GM18868 (cell line): ENCODE data around the gene PCDHGA2.
A peak's percentile ranks its signal among the peaks of the same experiment; 100 is the strongest.
"Not testable (repeated sequence)": the region's sequence is repeated elsewhere in the genome, so short reads cannot be mapped to it uniquely, and the experiment has no call there.

Experiments
- ATAC-seq: cut with Tn5 transposase; IDR thresholded peaks from one replicate; pipeline ENCODE4 v1.9.1; 2021; ENCODE audit warnings: mild to moderate bottlenecking, moderate library complexity; ENCODE audit not compliant: unreplicated experiment

Gene PCDHGA2

DNA sequence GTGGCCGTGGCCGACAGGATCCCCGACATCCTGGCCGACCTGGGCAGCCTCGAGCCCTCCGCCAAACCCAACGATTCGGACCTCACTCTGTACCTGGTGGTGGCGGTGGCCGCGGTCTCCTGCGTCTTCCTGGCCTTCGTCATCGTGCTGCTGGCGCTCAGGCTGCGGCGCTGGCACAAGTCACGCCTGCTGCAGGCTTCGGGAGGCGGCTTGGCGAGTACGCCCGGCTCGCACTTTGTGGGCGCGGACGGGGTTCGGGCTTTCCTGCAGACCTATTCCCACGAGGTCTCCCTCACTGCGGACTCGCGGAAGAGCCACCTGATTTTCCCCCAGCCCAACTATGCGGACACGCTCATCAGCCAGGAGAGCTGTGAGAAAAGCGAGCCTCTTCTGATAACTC lies 7.5 kb downstream of the PCDHGA2 start:
- not testable (repeated sequence) for ATAC-seq

GRCh38 chr5:141349917-141350619 lies 11.5 kb downstream of the PCDHGA2 start, which contains the start of gene PCDHGB1:
PCDHGB1 (plus strand) TSS chr5:141350099; CDS start chr5:141350261, 162 bp downstream.
- peak; percentile 84 for ATAC-seq

GRCh38 chr5:141351591-141351990 lies 13.0 kb downstream of the PCDHGA2 start:
- no peak for ATAC-seq

DNA sequence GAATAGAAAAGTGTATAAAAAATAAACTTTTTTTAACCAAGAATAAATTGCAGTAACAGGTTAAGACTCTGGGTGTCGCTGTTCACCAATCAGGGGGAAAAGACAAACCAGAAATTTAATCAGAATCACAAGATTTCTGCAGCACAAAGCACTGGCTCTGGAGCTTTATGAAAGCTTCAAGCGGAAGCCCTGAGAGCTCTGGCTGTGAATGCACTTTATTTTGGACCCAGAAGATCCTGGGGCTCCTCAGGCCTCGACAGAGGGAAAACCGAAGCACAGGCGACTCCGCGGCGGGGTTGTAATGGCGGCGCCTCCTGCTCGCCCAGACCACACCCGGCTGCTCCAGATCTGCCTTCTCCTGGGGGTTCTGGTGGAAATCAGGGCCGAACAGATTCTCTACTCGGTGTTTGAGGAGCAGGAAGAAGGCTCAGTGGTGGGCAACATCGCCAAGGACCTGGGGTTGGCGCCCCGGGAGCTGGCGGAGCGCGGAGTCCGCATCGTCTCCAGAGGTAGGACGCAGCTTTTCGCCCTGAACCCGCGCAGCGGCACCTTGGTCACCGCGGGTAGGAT lies 16.4 kb downstream of the PCDHGA2 start, which contains the start of gene PCDHGA4:
Gene PCDHGA4, plus strand, starts transcription at position 122 of the 570 bp plus-strand sequence. Its CDS starts 87 bp downstream, at position 209.
- ATAC-seq = peak; percentile 37

DNA sequence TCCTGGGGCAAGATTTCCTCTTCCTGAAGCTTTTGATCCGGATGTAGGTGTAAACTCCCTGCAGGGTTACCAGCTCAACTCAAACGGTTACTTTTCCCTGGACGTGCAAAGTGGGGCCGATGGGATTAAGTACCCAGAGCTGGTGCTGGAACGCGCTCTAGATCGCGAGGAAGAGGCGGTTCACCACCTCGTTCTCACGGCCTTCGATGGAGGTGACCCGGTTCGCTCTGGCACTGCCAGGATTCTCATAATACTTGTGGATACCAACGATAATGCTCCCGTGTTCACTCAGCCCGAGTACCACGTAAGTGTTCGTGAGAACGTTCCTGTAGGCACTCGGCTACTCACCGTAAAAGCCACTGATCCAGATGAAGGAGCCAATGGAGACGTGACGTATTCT lies 17.1 kb downstream of the PCDHGA2 start:
- ATAC-seq = no peak

- no peak for ATAC-seq
Measured at GRCh38 chr5:141356133-141356532, 17.6 kb downstream of the PCDHGA2 start.

DNA sequence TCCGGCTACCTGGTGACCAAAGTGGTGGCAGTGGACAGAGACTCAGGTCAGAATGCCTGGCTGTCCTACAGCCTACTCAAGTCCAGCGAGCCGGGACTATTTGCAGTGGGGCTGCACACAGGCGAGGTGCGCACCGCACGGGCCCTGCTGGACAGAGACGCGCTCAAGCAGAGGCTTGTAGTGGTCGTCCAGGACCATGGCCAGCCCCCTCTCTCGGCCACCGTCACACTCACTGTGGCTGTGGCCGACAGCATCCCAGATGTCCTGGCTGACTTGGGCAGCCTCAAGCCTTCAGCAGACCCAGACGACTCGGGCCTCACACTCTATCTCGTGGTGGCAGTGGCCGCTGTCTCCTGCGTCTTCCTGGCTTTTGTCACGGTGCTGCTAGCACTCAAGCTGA lies 18.4 kb downstream of the PCDHGA2 start:
- ATAC-seq = no peak

DNA sequence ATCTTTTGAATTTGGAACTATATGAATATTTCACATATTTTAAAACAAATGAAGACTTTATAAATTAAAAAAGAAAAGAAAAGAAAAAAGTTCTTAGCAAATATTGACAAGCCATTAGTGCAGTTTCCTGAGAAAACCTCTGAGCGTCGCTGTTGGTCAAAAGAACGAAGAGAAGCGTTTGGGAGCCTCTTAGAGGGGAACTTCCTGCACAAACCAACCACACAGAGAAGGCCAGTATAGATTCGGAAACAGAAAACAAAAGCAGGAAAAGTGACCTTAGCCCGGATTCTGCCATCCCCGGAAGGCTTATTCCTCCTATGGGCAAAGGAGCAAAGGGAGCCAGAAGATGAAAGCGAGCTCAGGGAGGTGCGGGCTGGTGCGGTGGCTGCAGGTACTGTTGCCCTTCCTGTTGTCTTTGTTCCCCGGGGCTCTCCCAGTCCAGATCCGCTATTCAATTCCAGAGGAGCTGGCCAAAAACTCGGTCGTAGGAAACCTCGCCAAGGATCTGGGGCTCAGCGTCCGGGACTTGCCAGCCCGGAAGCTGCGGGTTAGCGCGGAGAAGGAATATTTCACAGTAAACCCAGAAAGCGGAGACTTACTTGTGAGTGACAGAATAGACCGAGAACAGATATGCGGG lies 21.3 kb downstream of the PCDHGA2 start, which contains the start of gene PCDHGB2:
Gene PCDHGB2, plus strand, starts transcription at position 205 of the 637 bp plus-strand sequence. Its CDS starts 142 bp downstream, at position 347.
- peak; percentile 79 for ATAC-seq

GRCh38 chr5:141360685-141361084 lies 22.1 kb downstream of the PCDHGA2 start:
- ATAC-seq = no peak

GRCh38 chr5:141362719-141363118 lies 24.2 kb downstream of the PCDHGA2 start:
- ATAC-seq = no peak

DNA sequence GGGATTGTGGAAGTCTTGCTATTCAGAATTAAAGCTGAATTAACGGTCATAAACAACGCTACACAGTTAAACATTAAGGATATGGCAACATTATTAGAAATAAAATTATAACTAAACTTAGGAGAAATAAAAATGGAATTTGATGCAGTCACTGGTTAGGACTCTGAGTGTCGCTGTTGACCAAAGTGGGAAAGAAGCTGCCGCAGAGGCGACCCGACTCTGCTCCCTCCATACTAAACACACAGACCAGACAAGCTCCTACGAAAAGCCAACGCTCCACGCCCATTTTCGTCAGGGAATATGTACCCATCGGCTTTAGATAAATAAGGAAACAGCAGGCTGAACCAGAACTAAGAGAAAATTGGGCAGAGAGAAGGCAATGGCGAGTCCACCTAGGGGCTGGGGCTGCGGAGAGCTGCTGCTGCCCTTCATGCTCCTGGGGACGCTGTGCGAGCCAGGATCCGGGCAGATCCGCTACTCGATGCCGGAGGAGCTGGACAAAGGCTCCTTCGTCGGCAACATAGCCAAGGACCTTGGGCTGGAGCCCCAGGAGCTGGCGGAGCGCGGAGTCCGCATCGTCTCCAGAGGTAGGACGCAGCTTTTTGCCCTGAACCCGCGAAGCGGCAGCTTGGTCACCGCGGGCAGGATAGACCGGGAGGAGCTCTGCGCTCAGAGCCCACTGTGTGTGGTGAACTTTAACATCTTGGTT lies 25.5 kb downstream of the PCDHGA2 start, which contains the start of gene PCDHGA5:
Gene PCDHGA5, plus strand, starts transcription at position 211 of the 709 bp plus-strand sequence. Its CDS starts 169 bp downstream, at position 380.
- no peak for ATAC-seq

- no peak for ATAC-seq
Measured at GRCh38 chr5:141366016-141366896, 27.7 kb downstream of the PCDHGA2 start.

DNA sequence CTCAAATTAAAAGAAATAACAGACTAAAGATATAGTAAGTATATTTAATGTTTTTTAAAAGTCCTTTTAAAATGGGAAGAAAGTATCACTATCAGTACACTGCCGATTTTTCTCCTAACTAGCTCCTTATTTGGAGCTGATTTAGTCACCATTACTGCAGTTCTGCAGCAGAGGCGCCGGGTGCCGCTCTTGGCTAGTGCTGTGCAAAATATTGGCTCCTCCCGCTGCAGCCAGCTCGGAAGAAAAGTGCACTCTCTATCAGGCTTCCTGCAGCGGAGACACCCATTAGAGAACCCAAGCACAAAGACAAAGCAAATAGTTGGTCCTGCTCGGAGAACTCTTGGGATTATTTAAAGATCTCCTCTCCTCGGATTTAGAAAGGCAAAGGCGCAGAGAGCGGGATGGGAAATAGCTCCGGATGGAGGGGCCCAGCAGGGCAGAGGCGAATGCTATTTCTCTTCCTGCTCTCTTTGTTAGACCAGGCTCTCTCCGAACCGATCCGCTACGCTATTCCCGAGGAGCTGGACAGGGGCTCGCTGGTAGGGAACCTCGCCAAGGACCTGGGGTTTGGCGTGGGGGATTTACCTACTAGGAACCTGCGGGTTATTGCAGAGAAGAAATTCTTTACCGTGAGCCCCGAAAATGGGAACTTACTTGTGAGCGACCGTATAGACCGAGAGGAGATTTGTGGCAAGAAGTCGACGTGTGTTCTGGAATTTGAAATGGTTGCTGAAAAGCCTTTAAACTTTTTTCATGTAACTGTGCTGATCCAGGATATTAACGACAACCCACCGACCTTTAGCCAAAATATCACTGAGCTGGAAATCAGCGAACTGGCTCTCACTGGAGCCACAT lies 31.7 kb downstream of the PCDHGA2 start, which contains the start of gene PCDHGB3:
Gene PCDHGB3, plus strand, starts transcription at position 249 of the 855 bp plus-strand sequence. Its CDS starts 153 bp downstream, at position 402.
- ATAC-seq = peak; percentile 99

DNA sequence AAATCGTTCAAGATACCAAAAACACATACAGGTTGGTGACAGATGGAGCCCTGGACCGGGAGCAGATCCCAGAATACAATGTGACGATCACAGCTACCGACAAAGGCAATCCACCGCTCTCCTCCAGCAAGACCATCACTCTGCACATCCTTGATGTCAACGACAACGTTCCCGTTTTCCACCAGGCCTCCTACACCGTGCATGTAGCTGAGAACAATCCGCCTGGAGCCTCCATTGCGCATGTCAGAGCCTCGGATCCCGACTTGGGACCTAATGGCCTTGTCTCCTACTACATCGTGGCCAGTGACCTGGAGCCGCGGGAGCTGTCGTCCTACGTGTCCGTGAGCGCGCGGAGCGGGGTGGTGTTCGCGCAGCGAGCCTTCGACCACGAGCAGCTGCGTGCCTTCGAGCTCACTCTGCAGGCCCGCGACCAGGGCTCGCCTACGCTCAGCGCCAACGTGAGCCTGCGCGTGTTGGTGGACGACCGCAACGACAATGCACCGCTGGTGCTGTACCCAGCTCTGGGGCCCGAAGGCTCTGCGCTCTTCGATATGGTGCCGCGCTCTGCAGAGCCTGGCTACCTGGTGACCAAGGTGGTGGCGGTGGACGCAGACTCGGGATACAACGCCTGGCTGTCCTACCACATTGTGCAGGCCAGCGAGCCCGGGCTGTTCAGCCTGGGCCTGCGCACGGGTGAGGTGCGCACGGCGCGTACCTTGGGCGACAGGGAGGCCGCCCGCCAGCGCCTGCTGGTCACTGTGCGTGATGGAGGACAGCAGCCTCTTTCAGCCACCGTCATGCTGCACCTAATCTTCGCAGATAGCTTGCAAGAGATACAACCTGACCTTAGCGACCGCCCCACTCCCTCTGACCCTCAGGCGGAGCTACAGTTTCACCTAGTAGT lies 33.3 kb downstream of the PCDHGA2 start:
- no peak for ATAC-seq

- no peak for ATAC-seq
Measured at GRCh38 chr5:141373673-141374317, 35.2 kb downstream of the PCDHGA2 start, which contains the start of gene PCDHGA6. PCDHGA6 (plus strand) TSS chr5:141373891; CDS start chr5:141374084, 193 bp downstream.

GRCh38 chr5:141374627-141375026 lies 36.1 kb downstream of the PCDHGA2 start:
- no peak for ATAC-seq

GRCh38 chr5:141375444-141376155 lies 37.0 kb downstream of the PCDHGA2 start:
- ATAC-seq = not testable (repeated sequence)
